Activated CD4-positive, alpha-beta T cell treated with anti-CD3 and anti-CD28 coated beads for 24 hours (primary cell): Measurements from ENCODE around the gene GKN1.
A peak's percentile ranks its signal among the peaks of the same experiment; 100 is the strongest.

Experiments used
- DNase-seq, 2 donors: peaks; one replicate each; pipeline ENCODE4 v3.0.0-alpha.2; 2020; ENCODE audit warnings: low read depth in 2 of 2

GKN1 gene

DNA sequence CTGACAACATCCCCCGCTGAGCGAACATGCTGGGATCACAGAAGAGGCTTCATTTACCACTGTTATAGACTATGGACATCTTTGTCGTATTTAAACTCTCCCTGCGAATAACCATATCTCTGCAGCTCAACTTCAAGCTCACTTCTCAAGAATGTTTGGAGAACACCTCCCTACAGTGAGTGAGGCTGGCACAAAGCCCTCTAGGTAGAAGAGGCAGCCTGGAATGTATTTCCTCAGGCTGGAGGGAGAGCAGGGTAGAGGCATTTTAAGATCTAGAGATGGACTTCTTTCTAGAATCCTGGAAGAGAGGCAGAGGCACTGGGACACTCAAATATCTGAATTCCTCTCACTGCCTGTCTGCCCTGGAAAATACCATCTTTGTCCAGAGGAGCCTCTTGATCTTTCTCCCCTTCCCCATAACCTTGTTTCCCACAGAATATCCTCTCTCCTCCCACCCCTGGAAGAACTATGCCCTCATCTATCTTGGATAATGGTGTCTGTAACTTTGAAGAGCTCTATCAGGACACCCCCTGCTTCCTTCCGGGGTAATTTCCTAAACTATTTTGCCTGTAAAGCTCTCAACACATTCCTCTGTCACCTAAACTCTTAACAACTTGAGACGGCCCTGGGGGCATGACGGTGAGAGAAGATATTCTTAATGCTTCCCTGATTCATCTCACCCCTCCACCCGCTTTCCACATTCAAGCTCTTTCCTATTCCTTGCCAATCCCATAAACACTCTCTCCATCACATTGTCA lies 36.2 kb downstream of the GKN1 start:
- no peak for DNase-seq

DNA sequence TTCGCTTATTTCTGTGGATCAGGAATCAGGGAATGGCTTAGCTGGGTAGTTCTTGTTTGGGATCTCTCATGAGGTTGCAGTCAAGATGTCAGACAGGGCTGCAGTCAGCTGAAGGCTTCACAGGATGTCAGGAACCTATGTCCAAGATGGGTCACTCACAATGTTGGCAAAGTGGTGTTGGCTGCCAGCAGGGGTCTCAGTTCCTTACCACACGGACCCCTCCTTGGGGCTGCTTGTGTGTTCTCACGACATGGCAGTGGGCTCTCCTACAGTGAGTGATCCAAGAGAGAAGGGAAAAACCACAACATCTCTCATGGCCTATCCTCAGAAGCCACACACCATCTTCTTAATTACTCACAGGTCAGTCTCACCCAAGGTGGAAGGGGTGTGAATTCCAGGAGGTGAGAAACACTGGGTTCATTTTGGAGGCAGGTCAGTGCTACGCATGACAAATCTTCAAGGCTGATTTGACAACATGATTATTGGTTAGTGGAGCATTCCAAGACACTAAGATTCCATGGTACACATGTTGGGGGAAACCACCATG lies 37.2 kb downstream of the GKN1 start:
- DNase-seq = no peak

DNA sequence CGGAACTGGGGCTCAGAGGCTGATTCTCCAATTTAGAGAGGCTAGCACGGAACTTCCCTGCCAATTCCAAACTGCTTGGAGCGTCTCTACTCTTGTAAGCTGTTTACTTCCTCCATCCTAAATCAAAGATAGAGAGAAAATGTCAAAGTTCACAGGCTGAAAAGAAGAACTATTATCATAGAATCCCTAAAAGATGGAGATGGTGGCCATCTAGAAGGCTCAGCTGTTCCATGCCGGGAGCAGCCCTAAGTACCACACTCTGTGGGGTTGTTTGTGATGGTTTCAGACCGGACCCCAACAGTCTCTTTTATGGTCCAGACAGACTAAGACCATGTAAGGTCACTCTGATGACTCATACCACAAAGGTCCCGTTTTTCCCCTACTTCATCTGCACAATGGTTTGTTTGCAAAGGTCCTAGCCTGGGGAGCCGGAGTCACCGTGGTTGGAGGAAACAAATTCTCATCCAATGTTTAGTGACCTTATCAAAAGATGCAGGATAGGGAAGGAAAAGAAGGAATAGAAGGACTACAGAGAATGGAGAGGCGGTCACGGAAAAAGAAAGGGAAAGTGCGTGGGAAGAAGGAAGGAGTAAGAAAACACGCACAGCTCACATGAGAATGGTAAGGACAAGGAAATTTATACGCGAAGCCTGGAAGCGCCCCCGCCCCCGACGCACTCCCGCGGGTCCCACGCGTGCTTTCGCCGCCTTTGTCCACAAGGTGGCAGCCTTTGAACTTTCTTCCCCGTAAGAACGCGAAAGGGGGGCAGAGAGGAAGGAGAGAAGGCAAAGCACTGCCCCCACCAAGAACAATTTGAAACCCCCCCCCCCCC lies 38.1 kb downstream of the GKN1 start:
- peak; percentile 9 to 29 for DNase-seq

DNA sequence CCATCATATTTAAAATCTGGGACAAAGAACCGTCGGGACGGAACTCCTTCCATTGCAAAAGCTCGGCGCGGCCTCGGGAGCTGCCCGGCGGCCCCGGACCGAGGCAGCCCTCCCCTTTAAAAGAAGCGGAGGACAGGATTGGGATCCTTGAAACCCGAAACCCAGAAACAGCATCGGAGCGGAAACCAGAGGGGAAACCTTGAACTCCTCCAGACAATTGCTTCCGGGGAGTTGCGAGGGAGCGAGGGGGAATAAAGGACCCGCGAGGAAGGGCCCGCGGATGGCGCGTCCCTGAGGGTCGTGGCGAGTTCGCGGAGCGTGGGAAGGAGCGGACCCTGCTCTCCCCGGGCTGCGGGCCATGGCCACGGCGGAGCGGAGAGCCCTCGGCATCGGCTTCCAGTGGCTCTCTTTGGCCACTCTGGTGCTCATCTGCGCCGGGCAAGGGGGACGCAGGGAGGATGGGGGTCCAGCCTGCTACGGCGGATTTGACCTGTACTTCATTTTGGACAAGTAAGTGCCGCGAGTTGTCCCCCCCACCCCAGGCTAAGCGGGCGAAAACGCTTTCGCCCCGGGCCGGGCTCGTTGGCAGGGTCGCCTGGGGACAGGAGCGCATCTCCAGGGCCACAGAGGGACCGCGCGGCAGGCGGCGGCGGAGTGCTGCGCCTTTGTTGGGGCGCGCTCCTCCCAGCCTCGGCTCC lies 38.9 kb downstream of the GKN1 start, which contains the start of gene ANTXR1:
TSS of gene ANTXR1 (plus strand) at position 38 of the 698 bp plus-strand sequence. CDS start at position 359, 321 bp downstream.
- DNase-seq = no peak

DNA sequence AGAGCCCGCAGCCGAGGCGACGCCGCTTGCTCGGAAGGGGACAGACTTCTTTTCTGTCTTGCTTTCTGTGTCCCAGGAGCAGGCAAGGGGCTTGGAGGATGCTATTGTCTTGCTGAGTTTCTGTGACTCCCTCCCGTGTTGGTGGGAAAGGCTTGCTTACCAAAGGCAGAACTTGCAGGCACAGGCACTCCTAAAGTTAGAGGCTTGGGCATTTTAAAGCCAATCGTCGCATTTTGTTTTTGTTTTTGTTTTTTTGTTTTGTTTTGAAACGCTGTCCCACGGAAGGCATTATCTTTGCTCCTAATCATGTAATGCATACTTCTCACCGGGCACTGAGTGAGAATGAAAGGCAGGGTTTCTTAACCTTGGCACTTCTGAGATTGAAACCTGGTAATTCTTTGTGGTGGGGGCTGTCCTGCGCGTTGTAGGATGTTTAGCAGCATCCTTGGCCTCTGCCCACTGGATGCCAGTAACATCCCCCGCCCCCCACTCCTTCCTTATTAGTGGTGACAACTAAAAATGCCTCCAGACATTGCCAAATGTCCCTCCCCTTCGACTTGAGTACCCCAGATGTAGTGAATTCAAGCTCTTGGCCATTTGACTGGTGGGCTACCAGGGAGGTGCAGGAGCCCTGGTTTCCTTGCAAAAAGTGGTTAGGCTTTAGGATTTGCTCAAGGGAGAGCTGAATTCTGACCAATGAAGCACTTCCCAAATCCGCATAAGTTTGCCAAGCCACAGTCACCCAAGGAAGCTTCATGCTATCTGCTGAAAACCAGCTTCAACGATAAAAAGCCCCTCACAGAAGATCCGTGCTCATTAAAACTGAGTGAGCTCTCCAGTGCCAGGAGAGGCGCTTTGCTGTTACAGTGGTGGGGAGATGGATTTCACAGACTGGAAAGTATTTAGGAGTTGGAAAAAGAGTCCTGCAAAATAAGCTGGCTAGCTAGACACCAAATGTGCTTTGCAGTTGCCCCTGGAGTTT lies 39.7 kb downstream of the GKN1 start:
- DNase-seq = no peak

DNA sequence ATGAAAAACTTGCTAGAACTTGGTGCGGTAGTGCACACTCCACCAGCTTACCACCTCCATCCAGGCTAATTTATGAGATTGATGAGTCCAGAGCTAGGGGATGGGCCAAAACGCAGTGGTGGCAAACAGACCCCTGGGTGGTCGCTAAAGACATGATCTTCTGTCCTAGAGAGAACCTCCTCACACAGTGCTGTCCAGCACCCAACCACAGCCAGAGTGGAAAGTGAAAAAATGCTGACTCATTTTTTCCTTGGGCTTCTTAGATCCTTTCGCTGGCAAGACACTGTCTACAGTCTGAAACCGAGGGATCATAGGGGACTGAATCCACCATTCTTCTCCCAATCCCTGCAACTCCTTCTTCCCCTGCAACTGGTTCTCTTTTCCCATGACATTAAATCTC lies 42.6 kb downstream of the GKN1 start:
- no peak for DNase-seq

DNA sequence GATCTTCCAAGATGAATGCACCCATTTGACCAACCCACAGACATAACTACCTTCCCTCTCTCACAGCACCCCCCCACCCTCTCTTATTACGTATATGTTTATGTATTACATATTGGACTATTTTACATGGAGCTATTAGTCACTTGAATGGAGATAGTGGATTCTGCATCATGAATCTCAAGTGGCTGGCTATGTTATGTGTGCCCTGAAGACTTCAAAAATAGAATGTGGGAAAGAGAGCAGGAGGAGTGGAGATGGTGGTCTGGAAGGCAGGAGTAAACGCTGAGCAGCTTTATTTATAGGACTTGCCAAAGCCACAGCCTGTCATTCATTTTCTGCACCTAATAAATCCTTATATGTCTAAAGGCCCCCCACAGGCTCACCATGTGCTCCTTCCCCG lies 43.4 kb downstream of the GKN1 start:
- DNase-seq = no peak

DNA sequence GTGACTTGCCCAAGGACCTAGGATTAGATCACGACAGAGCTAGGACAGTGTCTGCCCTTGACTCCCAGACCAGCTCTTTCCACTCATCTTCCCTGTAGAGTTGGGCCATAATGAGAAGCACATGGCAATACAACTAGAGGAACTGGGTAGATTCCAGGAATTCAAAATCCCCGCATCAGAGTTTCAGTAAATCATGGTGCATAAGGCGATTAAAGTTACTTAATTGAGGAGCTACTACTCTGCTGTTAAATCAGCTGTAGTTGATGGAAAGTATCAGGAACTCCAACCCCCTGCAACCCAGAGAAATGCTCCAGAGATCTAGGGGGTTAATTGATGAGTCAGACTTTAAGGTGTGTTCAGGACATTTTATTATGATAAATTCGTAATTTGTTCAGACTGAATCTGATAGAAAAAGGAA lies 44.3 kb downstream of the GKN1 start:
- no peak for DNase-seq

DNA sequence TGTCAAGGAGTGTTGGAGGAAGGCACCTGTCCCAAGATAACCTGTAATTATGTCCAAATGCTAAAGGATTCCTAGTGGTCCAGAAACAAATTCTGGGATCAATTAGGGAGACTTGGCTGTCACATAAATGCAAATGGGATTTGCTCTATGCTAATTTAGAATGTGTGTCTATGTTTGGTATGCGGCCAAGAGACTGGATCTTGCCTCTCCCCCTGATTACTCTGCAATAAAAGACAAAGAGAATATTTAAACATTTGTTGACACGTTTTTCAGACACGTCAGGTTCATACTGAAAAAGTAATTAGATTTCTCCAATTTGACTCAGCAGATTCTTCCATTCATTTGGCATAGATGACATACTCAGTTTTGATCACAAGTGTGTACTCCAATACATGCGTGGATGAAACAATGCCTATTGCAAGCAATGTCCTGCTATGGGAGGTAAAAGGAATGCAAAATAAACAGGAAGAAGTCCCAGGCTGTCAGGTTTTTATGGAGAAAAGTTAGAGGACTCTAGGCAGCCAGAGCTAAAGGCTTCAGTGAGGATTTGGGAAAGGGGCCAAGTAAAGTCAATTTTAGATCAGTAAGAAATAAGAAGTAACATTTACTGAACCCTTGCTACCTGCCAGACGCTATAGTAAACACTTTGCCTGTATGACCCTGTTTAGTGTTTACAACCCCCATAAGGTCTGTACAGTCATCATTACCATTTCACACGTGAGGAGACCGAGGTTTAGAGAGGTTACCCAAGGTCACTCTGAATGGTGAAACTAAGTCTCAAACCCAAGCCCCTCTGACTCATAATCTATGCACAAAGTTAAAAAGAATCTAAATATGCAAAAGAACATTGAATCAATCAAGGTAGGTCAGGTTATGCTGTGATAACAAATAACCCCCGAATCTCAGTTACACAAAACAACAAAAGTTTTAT lies 46.3 kb downstream of the GKN1 start:
- no peak for DNase-seq

DNA sequence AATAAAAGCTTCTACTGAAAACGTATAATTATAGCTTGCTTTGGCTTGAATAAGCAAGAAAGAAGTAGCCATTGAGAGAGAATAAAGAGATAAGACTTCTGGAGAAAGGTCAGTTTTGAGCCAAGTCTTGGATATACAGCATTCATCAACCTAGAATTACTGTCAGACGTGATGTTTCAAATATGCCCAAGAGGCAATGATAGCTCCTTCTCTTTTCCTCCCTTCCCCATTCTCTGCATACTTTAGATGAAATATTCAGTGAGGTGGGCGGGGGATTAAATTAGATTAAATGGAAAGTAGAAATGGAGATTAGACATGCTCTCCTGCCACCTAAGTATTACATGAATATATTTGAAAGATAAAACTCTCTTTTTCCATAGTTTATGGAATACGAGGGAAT lies 47.3 kb downstream of the GKN1 start:
- no peak for DNase-seq

DNA sequence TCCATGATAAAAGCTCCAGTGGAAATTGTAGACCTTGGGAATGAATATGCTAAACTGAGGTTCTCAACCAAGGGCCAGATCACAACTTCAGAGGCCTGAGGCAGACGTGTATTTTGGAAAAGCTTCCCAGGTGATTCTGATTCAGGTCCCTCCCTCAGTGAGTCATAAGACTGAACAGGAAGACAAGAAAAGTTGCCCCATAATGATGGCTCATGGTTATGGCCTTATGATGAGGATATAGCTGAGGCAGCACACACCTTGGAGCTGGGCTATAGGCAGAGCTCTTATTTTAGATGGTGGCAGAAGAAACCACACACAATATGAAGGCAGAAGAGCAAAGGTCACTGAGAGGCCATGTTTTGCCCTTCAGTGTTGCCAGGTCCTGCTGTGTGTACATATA lies 48.1 kb downstream of the GKN1 start:
- no peak for DNase-seq

DNA sequence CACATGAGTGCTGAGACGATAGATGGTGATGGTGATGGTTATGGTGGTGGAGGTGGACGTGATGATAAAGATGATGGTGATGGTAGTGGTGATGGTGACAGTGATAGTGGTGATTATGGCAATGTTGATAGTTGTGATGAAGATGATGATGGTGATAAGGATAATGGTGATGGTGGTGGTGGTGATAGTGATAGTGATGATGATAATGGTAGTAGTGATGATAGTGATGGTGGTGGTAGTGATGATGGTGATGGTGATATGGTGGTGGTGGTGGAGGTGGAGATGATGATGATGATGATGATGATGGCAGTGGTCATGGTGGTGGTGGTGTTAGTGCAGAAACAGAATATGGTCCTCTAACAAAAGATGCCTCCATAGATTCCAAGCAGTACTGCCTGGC lies 48.8 kb downstream of the GKN1 start:
- DNase-seq = no peak

DNA sequence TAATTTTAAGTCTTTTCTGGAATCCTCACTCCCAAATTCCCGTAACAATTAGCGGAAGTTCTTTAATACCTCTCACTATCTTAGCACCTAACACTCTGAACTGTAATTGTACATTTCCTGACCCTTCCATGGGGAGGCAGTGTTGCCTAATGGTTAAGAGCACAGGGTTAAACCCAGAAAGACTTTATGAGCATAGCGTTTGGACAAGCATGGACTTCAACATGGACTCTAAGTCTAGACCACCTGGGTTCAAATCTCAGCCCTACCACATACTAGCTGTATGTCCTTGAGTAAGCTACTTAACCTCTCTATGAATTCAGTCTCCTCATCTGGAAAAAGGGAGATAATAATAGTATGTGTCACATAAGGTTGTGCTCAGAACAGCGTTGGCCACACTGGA lies 51.6 kb downstream of the GKN1 start:
- no peak for DNase-seq

DNA sequence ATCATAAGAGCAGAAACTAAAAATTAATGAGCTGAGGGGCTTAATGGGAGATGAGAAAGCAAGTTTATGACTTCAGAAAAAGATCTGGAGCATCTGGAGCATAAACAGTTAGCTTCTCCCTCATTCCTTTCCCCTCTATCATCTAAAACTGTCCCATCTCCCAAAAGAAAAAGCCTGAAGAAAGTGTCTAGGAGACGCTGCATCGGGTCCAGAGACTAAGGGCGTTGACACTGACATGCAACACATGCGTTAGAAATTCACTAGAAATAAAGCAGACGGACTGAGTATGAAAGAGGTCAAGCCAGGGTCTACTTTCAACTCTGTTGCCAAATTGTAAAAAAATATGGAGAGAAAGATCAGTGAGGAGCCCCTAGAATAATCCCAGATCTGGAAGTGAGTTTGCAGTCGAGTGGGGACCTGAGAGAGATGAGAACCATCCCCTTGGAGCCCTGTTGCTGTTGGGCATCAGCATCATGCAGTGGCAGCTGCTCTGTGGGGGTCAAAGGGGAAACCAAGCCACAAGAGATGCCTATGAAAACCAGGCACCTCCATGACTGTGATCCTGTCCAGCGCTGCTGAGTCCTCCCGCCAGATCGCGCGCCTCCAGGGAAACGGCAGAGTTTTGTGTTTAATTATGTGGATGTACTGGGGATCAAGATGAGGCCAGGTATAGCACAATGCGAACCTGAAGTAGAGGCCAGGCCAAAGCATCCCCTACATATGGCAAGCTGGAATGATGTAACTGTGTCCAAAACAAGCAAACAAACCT lies 52.4 kb downstream of the GKN1 start:
- no peak for DNase-seq
